ENCODE results near the gene ATF4. TPM values are rescaled to one million over a fixed set of nuclear protein-coding genes. Genes with fewer than 3 reads are reported as not detected.

Gene ATF4
- total and polyA plus RNA-seq, 2 of the 13 experiments (the other 11 are each of a cell fraction or from before 2014, with no cell fraction given), result 486 to 1,297 TPM

DNA sequence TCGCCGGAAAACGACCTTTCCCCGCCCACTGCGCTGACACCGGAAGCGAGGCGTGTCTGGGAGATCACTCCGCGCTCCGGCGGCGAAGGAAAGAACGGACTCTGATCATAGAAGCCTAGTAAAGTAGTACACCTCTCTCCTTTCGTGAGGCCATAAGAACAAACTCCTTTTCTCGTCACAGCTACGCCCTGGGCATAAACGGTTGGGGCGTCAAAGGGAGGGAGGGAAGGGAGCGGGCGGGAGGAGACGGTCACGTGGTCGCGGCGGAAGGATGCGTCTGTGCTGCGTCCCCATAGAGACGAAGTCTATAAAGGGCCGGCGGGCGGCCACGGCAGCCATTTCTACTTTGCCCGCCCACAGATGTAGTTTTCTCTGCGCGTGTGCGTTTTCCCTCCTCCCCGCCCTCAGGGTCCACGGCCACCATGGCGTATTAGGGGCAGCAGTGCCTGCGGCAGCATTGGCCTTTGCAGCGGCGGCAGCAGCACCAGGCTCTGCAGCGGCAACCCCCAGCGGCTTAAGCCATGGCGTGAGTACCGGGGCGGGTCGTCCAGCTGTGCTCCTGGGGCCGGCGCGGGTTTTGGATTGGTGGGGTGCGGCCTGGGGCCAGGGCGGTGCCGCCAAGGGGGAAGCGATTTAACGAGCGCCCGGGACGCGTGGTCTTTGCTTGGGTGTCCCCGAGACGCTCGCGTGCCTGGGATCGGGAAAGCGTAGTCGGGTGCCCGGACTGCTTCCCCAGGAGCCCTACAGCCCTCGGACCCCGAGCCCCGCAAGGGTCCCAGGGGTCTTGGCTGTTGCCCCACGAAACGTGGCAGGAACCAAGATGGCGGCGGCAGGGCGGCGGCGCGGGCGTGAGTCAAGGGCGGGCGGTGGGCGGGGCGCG is at the start of gene ATF4 (continued):
- TF ChIP-seq, protein P1, sequence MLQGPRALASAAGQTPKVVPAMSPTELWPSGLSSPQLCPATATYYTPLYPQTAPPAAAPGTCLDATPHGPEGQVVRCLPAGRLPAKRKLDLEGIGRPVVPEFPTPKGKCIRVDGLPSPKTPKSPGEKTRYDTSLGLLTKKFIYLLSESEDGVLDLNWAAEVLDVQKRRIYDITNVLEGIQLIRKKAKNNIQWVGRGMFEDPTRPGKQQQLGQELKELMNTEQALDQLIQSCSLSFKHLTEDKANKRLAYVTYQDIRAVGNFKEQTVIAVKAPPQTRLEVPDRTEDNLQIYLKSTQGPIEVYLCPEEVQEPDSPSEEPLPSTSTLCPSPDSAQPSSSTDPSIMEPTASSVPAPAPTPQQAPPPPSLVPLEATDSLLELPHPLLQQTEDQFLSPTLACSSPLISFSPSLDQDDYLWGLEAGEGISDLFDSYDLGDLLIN (CRISPR knock-in tag; IDR thresholded peaks at IDR 0.05; ENCODE audit: borderline replicate concordance), result peak; percentile 72; the same call in 1 of the 2 replicates
- no peak for TF ChIP-seq PITX1 (CRISPR knock-in tag; IDR thresholded peaks at IDR 0.05)
- no peak; the same call in 1 of the 2 replicates for TF ChIP-seq ZNF235 (CRISPR knock-in tag; IDR thresholded peaks at IDR 0.05; ENCODE audit: borderline replicate concordance)
- TF ChIP-seq, protein P2, sequence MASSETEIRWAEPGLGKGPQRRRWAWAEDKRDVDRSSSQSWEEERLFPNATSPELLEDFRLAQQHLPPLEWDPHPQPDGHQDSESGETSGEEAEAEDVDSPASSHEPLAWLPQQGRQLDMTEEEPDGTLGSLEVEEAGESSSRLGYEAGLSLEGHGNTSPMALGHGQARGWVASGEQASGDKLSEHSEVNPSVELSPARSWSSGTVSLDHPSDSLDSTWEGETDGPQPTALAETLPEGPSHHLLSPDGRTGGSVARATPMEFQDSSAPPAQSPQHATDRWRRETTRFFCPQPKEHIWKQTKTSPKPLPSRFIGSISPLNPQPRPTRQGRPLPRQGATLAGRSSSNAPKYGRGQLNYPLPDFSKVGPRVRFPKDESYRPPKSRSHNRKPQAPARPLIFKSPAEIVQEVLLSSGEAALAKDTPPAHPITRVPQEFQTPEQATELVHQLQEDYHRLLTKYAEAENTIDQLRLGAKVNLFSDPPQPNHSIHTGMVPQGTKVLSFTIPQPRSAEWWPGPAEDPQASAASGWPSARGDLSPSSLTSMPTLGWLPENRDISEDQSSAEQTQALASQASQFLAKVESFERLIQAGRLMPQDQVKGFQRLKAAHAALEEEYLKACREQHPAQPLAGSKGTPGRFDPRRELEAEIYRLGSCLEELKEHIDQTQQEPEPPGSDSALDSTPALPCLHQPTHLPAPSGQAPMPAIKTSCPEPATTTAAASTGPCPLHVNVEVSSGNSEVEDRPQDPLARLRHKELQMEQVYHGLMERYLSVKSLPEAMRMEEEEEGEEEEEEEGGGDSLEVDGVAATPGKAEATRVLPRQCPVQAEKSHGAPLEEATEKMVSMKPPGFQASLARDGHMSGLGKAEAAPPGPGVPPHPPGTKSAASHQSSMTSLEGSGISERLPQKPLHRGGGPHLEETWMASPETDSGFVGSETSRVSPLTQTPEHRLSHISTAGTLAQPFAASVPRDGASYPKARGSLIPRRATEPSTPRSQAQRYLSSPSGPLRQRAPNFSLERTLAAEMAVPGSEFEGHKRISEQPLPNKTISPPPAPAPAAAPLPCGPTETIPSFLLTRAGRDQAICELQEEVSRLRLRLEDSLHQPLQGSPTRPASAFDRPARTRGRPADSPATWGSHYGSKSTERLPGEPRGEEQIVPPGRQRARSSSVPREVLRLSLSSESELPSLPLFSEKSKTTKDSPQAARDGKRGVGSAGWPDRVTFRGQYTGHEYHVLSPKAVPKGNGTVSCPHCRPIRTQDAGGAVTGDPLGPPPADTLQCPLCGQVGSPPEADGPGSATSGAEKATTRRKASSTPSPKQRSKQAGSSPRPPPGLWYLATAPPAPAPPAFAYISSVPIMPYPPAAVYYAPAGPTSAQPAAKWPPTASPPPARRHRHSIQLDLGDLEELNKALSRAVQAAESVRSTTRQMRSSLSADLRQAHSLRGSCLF (CRISPR knock-in tag; IDR thresholded peaks at IDR 0.05; ENCODE audit: borderline replicate concordance), result peak; percentile 86
- no peak for TF ChIP-seq PCBP2 (optimal IDR thresholded peaks at IDR 0.05; ENCODE audit: low read depth, low read length, poor library complexity, severe bottlenecking)
- TF ChIP-seq NFE2 (CRISPR knock-in tag; IDR thresholded peaks at IDR 0.05), result peak; percentile 54; the same call in 1 of the 2 replicates
- TF ChIP-seq ZNF3 (CRISPR knock-in tag; IDR thresholded peaks at IDR 0.05), result no peak; the same call in 1 of the 2 replicates
- TF ChIP-seq ZNF563 (CRISPR knock-in tag; IDR thresholded peaks at IDR 0.05), result peak; percentile 91
- TF ChIP-seq PRMT3 (CRISPR knock-in tag; IDR thresholded peaks at IDR 0.05; ENCODE audit: borderline replicate concordance, low read depth), result 0 out of 2 replicates have a peak, but pooled peaks have one; percentile 23
- peak; percentile 77; the same call in 1 of the 2 replicates for TF ChIP-seq ZNF430 (CRISPR knock-in tag; IDR thresholded peaks at IDR 0.05)
- TF ChIP-seq ZNF598 (CRISPR knock-in tag; IDR thresholded peaks at IDR 0.05; ENCODE audit: borderline replicate concordance), result 0 out of 2 replicates have a peak, but pooled peaks have one; percentile 57
- TF ChIP-seq ZNF792 (CRISPR knock-in tag; IDR thresholded peaks at IDR 0.05), result 0 out of 2 replicates have a peak, but pooled peaks have one; percentile 12
- peak; percentile 80 for TF ChIP-seq FOXC1 (CRISPR knock-in tag; IDR thresholded peaks at IDR 0.05; ENCODE audit: borderline replicate concordance)
- TF ChIP-seq PRPF4 (IDR thresholded peaks at IDR 0.05; ENCODE audit: low read depth, low read length, poor library complexity, severe bottlenecking), result no peak
- peak; percentile 90 for TF ChIP-seq BRCA1 (CRISPR knock-in tag; IDR thresholded peaks at IDR 0.05)
- TF ChIP-seq ZNF841 (CRISPR knock-in tag; IDR thresholded peaks at IDR 0.05; ENCODE audit: borderline replicate concordance), result peak; percentile 88
- 0 out of 2 replicates have a peak, but pooled peaks have one; percentile 78 for TF ChIP-seq ZNF557 (CRISPR knock-in tag; IDR thresholded peaks at IDR 0.05)
- no peak for TF ChIP-seq SATB2 (CRISPR knock-in tag; IDR thresholded peaks at IDR 0.05)
- peak; percentile 10; the same call in 1 of the 2 replicates for TF ChIP-seq RFXAP (CRISPR knock-in tag; IDR thresholded peaks at IDR 0.05; ENCODE audit: borderline replicate concordance)
- TF ChIP-seq POLR2AphosphoS5 (IDR thresholded peaks at IDR 0.05; ENCODE audit: low read depth, low read length), result peak; percentile 99

All from HepG2 (cell line).